HEK293 (cell line): Measurements from ENCODE around the gene RIPK3.

Experiments
- BCL11B ChIP-seq: fragments of 450-650 bp; formaldehyde crosslinking; IDR thresholded peaks from 2 replicates; pipeline ENCODE4 v1.5.1; 2016; ENCODE audit warnings: low read depth, missing biosample characterization, missing genetic modification characterization
- MZF1 ChIP-seq: fragments of 450-650 bp; formaldehyde crosslinking; IDR thresholded peaks from 2 replicates; pipeline ENCODE4 v1.5.1; 2017; ENCODE audit warnings: missing biosample characterization, missing genetic modification characterization, borderline replicate concordance
- PRDM1 ChIP-seq: fragments of 450-650 bp; formaldehyde crosslinking; IDR thresholded peaks from 2 replicates; pipeline ENCODE4; 2016; ENCODE audit warnings: missing biosample characterization, missing genetic modification characterization
- SP2 ChIP-seq: fragments of 450-650 bp; formaldehyde crosslinking; IDR thresholded peaks from 2 replicates; pipeline ENCODE4 v1.5.1; 2016; ENCODE audit warnings: missing biosample characterization, missing genetic modification characterization
- TCF7L2 ChIP-seq: IDR thresholded peaks from 2 replicates; pipeline ENCODE4 v1.6.1; 2011; ENCODE audit warnings: low read depth, mild to moderate bottlenecking, inconsistent platforms, low read length, moderate library complexity, borderline replicate concordance
- ZBTB17 ChIP-seq: fragments of 450-650 bp; formaldehyde crosslinking; IDR thresholded peaks from 2 replicates; pipeline ENCODE4 v1.5.1; 2016; ENCODE audit warnings: missing biosample characterization, missing genetic modification characterization
- ZEB2 ChIP-seq: fragments of 450-650 bp; formaldehyde crosslinking; IDR thresholded peaks from 2 replicates; pipeline ENCODE4 v1.5.1; 2016; ENCODE audit warnings: missing biosample characterization, missing genetic modification characterization
- ZFP41 ChIP-seq: fragments of 450-650 bp; formaldehyde crosslinking; IDR thresholded peaks from 2 replicates; pipeline ENCODE4 v1.5.1; 2016; ENCODE audit warnings: missing biosample characterization, missing genetic modification characterization, borderline replicate concordance
- ZFP69B ChIP-seq: fragments of 450-650 bp; formaldehyde crosslinking; IDR thresholded peaks from 2 replicates; pipeline ENCODE4 v1.5.1; 2016; ENCODE audit warnings: missing biosample characterization, missing genetic modification characterization
- ZNF155 ChIP-seq: fragments of 450-650 bp; formaldehyde crosslinking; IDR thresholded peaks from 2 replicates; pipeline ENCODE4 v1.5.1; 2016; ENCODE audit warnings: missing biosample characterization, missing genetic modification characterization
- ZNF174 ChIP-seq: fragments of 450-650 bp; formaldehyde crosslinking; IDR thresholded peaks from 2 replicates; pipeline ENCODE4 v1.5.0; 2017; ENCODE audit warnings: missing biosample characterization, mild to moderate bottlenecking, missing genetic modification characterization
- ZNF184 ChIP-seq: fragments of 450-650 bp; IDR thresholded peaks from 2 replicates; pipeline ENCODE4 v1.5.1; 2018; ENCODE audit warnings: missing biosample characterization, mild to moderate bottlenecking, missing genetic modification characterization
- ZNF2 ChIP-seq: fragments of 450-650 bp; formaldehyde crosslinking; IDR thresholded peaks from 2 replicates; pipeline ENCODE4 v1.5.1; 2016; ENCODE audit warnings: missing biosample characterization, missing genetic modification characterization
- ZNF239 ChIP-seq: fragments of 450-650 bp; formaldehyde crosslinking; IDR thresholded peaks from 2 replicates; pipeline ENCODE4 v1.5.1; 2016; ENCODE audit warnings: missing biosample characterization, missing genetic modification characterization
- ZNF24 ChIP-seq: fragments of 450-650 bp; formaldehyde crosslinking; IDR thresholded peaks from 2 replicates; pipeline ENCODE4 v1.5.1; 2016; ENCODE audit warnings: missing biosample characterization, missing genetic modification characterization
- ZNF354C ChIP-seq: fragments of 450-650 bp; formaldehyde crosslinking; IDR thresholded peaks from 2 replicates; pipeline ENCODE4 v1.5.1; 2016; ENCODE audit warnings: missing biosample characterization, missing genetic modification characterization, low read depth, borderline replicate concordance
- ZNF473 ChIP-seq: fragments of 450-650 bp; formaldehyde crosslinking; IDR thresholded peaks from 2 replicates; pipeline ENCODE4 v1.5.1; 2017; ENCODE audit warnings: missing biosample characterization, missing genetic modification characterization
- ZNF514 ChIP-seq: fragments of 450-650 bp; formaldehyde crosslinking; IDR thresholded peaks from 2 replicates; pipeline ENCODE4 v1.5.1; 2016; ENCODE audit warnings: missing biosample characterization, missing genetic modification characterization
- ZNF560 ChIP-seq: fragments of 450-650 bp; formaldehyde crosslinking; IDR thresholded peaks from 2 replicates; pipeline ENCODE4 v1.5.1; 2017; ENCODE audit warnings: missing biosample characterization, missing genetic modification characterization, borderline replicate concordance
- ZNF621 ChIP-seq: fragments of 450-650 bp; formaldehyde crosslinking; IDR thresholded peaks from 2 replicates; pipeline ENCODE4 v1.5.1; 2017; ENCODE audit warnings: missing biosample characterization, missing genetic modification characterization
- ZNF624 ChIP-seq: fragments of 450-650 bp; formaldehyde crosslinking; IDR thresholded peaks from 2 replicates; pipeline ENCODE4 v1.5.1; 2017; ENCODE audit warnings: missing biosample characterization, missing genetic modification characterization
- ZNF626 ChIP-seq: fragments of 450-650 bp; sonication (Bioruptor Pico); formaldehyde crosslinking; IDR thresholded peaks from 2 replicates; pipeline ENCODE4 v1.5.1; 2018; ENCODE audit warnings: missing biosample characterization, missing genetic modification characterization, inconsistent platforms
- ZNF658 ChIP-seq: fragments of 450-650 bp; formaldehyde crosslinking; IDR thresholded peaks from 2 replicates; pipeline ENCODE4; 2016; ENCODE audit warnings: missing biosample characterization, missing genetic modification characterization
- ZNF670 ChIP-seq: fragments of 450-650 bp; formaldehyde crosslinking; IDR thresholded peaks from 2 replicates; pipeline ENCODE4 v1.5.1; 2016; ENCODE audit warnings: missing biosample characterization, missing genetic modification characterization, low read depth
- TF ChIP-seq, protein P1 (sequence below): fragments of 450-650 bp; formaldehyde crosslinking; IDR thresholded peaks from 2 replicates; pipeline ENCODE4 v1.5.1; 2016; ENCODE audit warnings: missing biosample characterization, missing genetic modification characterization
- TF ChIP-seq, protein P2 (sequence below): fragments of 450-650 bp; IDR thresholded peaks from 2 replicates; pipeline ENCODE4 v1.5.1; 2018; ENCODE audit warnings: missing biosample characterization, missing genetic modification characterization
- TF ChIP-seq, protein P3 (sequence below): fragments of 450-650 bp; formaldehyde crosslinking; IDR thresholded peaks from 2 replicates; pipeline ENCODE4 v1.5.1; 2017; ENCODE audit warnings: missing biosample characterization, missing genetic modification characterization
- TF ChIP-seq, protein P4 (sequence below): sonication (generic); formaldehyde crosslinking; IDR thresholded peaks from 2 replicates; pipeline ENCODE4 v1.8.1; 2022; ENCODE audit warnings: mild to moderate bottlenecking, moderate library complexity, missing genetic modification reagents
- TF ChIP-seq, protein P5 (sequence below): fragments of 450-650 bp; formaldehyde crosslinking; IDR thresholded peaks from 2 replicates; pipeline ENCODE4 v1.5.1; 2016; ENCODE audit warnings: missing biosample characterization, missing genetic modification characterization
- TF ChIP-seq, protein P6 (sequence below): fragments of 450-650 bp; formaldehyde crosslinking; IDR thresholded peaks from 2 replicates; pipeline ENCODE4 v1.5.1; 2016; ENCODE audit warnings: missing biosample characterization, missing genetic modification characterization

Gene RIPK3

DNA sequence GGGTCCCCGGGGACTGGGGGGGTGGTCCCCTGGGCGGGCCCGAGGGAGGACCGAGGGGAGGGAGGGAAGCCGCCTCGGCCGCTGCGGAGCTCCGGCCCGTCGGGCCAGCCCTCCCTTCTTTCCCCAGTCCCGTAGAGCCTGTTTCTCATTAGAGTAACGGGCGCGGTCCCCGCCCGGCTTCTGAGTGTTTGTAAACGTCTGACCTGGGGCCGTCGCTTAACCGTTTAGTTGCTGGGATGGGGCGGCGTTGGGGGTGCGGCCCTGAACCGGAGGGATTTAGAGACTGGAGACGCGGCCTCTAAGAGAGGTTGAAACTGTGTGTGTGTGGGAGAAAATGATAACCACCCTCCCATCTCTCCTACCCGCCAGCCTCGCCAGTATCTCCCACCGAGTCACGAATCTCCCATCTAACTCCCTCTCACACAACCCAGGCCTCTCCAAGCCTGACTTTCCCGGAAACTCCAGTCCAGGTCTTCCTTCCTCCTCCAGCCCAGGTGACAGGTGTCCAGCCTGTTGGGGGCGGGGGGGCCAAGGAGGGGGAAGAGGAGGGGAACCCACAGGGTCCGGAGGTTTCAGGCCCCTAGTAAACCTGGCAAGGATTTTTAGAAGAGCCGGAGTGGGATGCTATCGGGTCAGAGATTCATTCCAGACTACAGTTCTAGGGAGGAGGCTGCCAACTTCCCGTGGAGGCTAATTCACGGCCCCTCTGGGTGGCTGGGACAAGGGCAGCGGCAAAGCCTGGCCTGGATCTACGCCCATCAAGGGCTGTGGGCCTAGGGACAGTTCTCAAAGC is 27.1 kb upstream of the RIPK3 start (continued):
- TF ChIP-seq ZNF174 (no peak), ZNF560 (tag by site-specific recombination) (no peak), ZNF184 (tag by site-specific recombination) (peak; percentile 36; the same call in 1 of the 2 replicates), ZBTB17 (tag by site-specific recombination) (peak; percentile 87), ZNF354C (tag by site-specific recombination) (no peak), SP2 (peak; percentile 88), ZEB2 (peak; percentile 99), ZNF626 (tag by site-specific recombination) (no peak), ZNF658 (no peak), ZNF24 (tag by site-specific recombination) (0 out of 2 replicates have a peak, but pooled peaks have one; percentile 37), ZNF239 (tag by site-specific recombination) (0 out of 2 replicates have a peak, but pooled peaks have one; percentile 21), ZNF624 (no peak), ZNF473 (tag by site-specific recombination) (no peak), BCL11B (tag by site-specific recombination) (peak; percentile 76; the same call in 1 of the 2 replicates), ZNF2 (tag by site-specific recombination) (peak; percentile 31; the same call in 1 of the 2 replicates), TCF7L2 (no peak), ZFP41 (tag by site-specific recombination) (no peak), ZNF514 (tag by site-specific recombination) (no peak), ZNF621 (tag by site-specific recombination) (no peak), MZF1 (no peak), ZNF670 (no peak), PRDM1 (tag by site-specific recombination) (no peak), ZFP69B (no peak), ZNF155 (tag by site-specific recombination) (no peak)
- TF ChIP-seq, protein P1, sequence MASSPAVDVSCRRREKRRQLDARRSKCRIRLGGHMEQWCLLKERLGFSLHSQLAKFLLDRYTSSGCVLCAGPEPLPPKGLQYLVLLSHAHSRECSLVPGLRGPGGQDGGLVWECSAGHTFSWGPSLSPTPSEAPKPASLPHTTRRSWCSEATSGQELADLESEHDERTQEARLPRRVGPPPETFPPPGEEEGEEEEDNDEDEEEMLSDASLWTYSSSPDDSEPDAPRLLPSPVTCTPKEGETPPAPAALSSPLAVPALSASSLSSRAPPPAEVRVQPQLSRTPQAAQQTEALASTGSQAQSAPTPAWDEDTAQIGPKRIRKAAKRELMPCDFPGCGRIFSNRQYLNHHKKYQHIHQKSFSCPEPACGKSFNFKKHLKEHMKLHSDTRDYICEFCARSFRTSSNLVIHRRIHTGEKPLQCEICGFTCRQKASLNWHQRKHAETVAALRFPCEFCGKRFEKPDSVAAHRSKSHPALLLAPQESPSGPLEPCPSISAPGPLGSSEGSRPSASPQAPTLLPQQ = no peak
- TF ChIP-seq, protein P2, sequence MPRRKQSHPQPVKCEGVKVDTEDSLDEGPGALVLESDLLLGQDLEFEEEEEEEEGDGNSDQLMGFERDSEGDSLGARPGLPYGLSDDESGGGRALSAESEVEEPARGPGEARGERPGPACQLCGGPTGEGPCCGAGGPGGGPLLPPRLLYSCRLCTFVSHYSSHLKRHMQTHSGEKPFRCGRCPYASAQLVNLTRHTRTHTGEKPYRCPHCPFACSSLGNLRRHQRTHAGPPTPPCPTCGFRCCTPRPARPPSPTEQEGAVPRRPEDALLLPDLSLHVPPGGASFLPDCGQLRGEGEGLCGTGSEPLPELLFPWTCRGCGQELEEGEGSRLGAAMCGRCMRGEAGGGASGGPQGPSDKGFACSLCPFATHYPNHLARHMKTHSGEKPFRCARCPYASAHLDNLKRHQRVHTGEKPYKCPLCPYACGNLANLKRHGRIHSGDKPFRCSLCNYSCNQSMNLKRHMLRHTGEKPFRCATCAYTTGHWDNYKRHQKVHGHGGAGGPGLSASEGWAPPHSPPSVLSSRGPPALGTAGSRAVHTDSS (tag by site-specific recombination) = no peak
- TF ChIP-seq, protein P3, sequence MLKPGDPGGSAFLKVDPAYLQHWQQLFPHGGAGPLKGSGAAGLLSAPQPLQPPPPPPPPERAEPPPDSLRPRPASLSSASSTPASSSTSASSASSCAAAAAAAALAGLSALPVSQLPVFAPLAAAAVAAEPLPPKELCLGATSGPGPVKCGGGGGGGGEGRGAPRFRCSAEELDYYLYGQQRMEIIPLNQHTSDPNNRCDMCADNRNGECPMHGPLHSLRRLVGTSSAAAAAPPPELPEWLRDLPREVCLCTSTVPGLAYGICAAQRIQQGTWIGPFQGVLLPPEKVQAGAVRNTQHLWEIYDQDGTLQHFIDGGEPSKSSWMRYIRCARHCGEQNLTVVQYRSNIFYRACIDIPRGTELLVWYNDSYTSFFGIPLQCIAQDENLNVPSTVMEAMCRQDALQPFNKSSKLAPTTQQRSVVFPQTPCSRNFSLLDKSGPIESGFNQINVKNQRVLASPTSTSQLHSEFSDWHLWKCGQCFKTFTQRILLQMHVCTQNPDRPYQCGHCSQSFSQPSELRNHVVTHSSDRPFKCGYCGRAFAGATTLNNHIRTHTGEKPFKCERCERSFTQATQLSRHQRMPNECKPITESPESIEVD = no peak
- TF ChIP-seq, protein P4, sequence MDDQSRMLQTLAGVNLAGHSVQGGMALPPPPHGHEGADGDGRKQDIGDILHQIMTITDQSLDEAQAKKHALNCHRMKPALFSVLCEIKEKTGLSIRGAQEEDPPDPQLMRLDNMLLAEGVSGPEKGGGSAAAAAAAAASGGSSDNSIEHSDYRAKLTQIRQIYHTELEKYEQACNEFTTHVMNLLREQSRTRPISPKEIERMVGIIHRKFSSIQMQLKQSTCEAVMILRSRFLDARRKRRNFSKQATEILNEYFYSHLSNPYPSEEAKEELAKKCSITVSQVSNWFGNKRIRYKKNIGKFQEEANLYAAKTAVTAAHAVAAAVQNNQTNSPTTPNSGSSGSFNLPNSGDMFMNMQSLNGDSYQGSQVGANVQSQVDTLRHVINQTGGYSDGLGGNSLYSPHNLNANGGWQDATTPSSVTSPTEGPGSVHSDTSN (CRISPR knock-in tag) = no peak
- TF ChIP-seq, protein P5, sequence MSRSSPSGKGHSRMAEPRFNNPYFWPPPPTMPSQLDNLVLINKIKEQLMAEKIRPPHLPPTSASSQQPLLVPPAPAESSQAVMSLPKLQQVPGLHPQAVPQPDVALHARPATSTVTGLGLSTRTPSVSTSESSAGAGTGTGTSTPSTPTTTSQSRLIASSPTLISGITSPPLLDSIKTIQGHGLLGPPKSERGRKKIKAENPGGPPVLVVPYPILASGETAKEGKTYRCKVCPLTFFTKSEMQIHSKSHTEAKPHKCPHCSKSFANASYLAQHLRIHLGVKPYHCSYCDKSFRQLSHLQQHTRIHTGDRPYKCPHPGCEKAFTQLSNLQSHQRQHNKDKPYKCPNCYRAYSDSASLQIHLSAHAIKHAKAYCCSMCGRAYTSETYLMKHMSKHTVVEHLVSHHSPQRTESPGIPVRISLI (tag by site-specific recombination) = no peak
- TF ChIP-seq, protein P6, sequence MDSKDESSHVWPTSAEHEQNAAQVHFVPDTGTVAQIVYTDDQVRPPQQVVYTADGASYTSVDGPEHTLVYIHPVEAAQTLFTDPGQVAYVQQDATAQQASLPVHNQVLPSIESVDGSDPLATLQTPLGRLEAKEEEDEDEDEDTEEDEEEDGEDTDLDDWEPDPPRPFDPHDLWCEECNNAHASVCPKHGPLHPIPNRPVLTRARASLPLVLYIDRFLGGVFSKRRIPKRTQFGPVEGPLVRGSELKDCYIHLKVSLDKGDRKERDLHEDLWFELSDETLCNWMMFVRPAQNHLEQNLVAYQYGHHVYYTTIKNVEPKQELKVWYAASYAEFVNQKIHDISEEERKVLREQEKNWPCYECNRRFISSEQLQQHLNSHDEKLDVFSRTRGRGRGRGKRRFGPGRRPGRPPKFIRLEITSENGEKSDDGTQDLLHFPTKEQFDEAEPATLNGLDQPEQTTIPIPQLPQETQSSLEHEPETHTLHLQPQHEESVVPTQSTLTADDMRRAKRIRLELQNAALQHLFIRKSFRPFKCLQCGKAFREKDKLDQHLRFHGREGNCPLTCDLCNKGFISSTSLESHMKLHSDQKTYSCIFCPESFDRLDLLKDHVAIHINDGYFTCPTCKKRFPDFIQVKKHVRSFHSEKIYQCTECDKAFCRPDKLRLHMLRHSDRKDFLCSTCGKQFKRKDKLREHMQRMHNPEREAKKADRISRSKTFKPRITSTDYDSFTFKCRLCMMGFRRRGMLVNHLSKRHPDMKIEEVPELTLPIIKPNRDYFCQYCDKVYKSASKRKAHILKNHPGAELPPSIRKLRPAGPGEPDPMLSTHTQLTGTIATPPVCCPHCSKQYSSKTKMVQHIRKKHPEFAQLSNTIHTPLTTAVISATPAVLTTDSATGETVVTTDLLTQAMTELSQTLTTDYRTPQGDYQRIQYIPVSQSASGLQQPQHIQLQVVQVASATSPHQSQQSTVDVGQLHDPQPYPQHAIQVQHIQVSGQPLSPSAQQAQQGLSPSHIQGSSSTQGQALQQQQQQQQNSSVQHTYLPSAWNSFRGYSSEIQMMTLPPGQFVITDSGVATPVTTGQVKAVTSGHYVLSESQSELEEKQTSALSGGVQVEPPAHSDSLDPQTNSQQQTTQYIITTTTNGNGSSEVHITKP (tag by site-specific recombination) = peak; percentile 51
